ENCODE measurements around the gene MYH14. TPM values are rescaled to one million over a fixed set of nuclear protein-coding genes. Genes with fewer than 3 reads are reported as not detected.

Gene MYH14
- total and polyA plus RNA-seq, 9 donors, result 0.23 to 82.1 (median 3.2) TPM

- Histone ChIP-seq H3K36me3 (no peaks in the 10 kb centered on the region), H3K27me3 (no peaks in the 10 kb centered on the region), H3K27ac (no peak overlapping the region), H3K9me3 (no peaks in the 10 kb centered on the region), H3K4me1 (ENCODE audit: insufficient read depth) (no peaks in the 10 kb centered on the region), H3K4me3 (no peak overlapping the region)
- no peak for DNase-seq
- intact Hi-C loops (cut with DNase I), result no loop called here
- WGBS, 3 donors, result 1 to 34% (median 11%) methylated on average over 13 of the region's 13 CpGs
- TF ChIP-seq POLR2A (IDR thresholded peaks at IDR 0.05), result no peak
- TF ChIP-seq, protein P1, sequence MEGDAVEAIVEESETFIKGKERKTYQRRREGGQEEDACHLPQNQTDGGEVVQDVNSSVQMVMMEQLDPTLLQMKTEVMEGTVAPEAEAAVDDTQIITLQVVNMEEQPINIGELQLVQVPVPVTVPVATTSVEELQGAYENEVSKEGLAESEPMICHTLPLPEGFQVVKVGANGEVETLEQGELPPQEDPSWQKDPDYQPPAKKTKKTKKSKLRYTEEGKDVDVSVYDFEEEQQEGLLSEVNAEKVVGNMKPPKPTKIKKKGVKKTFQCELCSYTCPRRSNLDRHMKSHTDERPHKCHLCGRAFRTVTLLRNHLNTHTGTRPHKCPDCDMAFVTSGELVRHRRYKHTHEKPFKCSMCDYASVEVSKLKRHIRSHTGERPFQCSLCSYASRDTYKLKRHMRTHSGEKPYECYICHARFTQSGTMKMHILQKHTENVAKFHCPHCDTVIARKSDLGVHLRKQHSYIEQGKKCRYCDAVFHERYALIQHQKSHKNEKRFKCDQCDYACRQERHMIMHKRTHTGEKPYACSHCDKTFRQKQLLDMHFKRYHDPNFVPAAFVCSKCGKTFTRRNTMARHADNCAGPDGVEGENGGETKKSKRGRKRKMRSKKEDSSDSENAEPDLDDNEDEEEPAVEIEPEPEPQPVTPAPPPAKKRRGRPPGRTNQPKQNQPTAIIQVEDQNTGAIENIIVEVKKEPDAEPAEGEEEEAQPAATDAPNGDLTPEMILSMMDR (IDR thresholded peaks at IDR 0.05), result no peak
- TF ChIP-seq EP300 (IDR thresholded peaks at IDR 0.05), result no peak
These were observed 64.6 kb downstream of the MYH14 start for GRCh38 chr19:50268041-50268440.

DNA sequence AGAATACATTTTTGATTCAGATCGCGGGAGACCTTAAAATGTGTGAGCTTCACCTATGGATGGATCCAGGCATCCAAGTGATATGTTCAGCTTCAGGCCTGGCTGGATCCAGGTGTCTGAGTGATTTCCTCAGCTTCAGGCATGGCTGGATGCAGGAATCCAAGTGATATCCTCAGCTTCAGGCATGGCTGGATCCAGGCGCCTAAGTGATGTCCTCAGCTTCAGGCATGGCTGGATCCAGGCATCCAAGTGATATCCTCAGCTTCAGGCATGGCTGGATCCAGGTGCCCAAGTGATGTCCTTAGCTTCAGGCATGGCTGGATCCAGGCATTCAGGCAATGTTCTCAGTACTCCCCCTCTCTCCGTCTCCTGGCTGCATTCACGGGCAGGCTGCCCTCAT, 65.1 kb downstream of the MYH14 start:
- no peak overlapping the region for H3K4me3 ChIP-seq
- H3K27me3 ChIP-seq, result no peaks in the 10 kb centered on the region
- no peaks in the 10 kb centered on the region for H3K36me3 ChIP-seq
- DNase-seq, result no peak
- H3K27ac ChIP-seq, result no peak overlapping the region
- intact Hi-C loops (cut with DNase I), result no loop called here
- 86 to 90% (median 89%) methylated on average over 5 of the region's 5 CpGs for WGBS, 3 donors
- no peaks in the 10 kb centered on the region for H3K4me1 ChIP-seq (ENCODE audit: insufficient read depth)
- no peaks in the 10 kb centered on the region for H3K9me3 ChIP-seq
- TF ChIP-seq POLR2A (IDR thresholded peaks at IDR 0.05), result no peak
- TF ChIP-seq EP300 (IDR thresholded peaks at IDR 0.05), result no peak
- TF ChIP-seq, protein P1 (IDR thresholded peaks at IDR 0.05), result no peak

GRCh38 chr19:50269653-50270052, 66.2 kb downstream of the MYH14 start:
- intact Hi-C loops (cut with DNase I), result no loop called here
- no peaks in the 10 kb centered on the region for H3K36me3 ChIP-seq
- TF ChIP-seq POLR2A (IDR thresholded peaks at IDR 0.05) (no peak), EP300 (IDR thresholded peaks at IDR 0.05) (no peak)
- TF ChIP-seq, protein P1 (IDR thresholded peaks at IDR 0.05), result no peak

GRCh38 chr19:50272263-50272897, 69.0 kb downstream of the MYH14 start:
- DNase-seq, result no peak
- WGBS, 3 donors, result 69 to 78% (median 78%) methylated on average over 14 of the region's 14 CpGs
- Histone ChIP-seq H3K36me3 (no peaks in the 10 kb centered on the region), H3K27me3 (no peaks in the 10 kb centered on the region), H3K4me3 (no peak overlapping the region), H3K27ac (no peak overlapping the region), H3K4me1 (ENCODE audit: insufficient read depth) (no peaks in the 10 kb centered on the region), H3K9me3 (no peaks in the 10 kb centered on the region)
- TF ChIP-seq, protein P1 (IDR thresholded peaks at IDR 0.05), result no peak
- no peak for TF ChIP-seq POLR2A (IDR thresholded peaks at IDR 0.05)
- no peak for TF ChIP-seq EP300 (IDR thresholded peaks at IDR 0.05)
- intact Hi-C loops (cut with DNase I), result no loop called here

More at GRCh38 chr19:50269653-50270052, 66.2 kb downstream of the MYH14 start:
- WGBS, 3 donors, result 49 to 66% (median 61%) methylated on average over 2 of the region's 2 CpGs
- Histone ChIP-seq H3K27me3 (no peaks in the 10 kb centered on the region), H3K4me3 (no peak overlapping the region), H3K27ac (no peak overlapping the region), H3K9me3 (no peaks in the 10 kb centered on the region), H3K4me1 (ENCODE audit: insufficient read depth) (no peaks in the 10 kb centered on the region)
- no peak for DNase-seq
